HepG2 (cell line): ENCODE data around the gene TMEM198. TPM values are rescaled to one million over a fixed set of nuclear protein-coding genes. Genes with fewer than 3 reads are reported as not detected.

ENCODE experiments used
- ARHGAP35 ChIP-seq: sonication (generic); formaldehyde crosslinking; IDR thresholded peaks from 2 replicates; pipeline ENCODE4 v1.9.0; 2022; ENCODE audit warnings: mild to moderate bottlenecking, inconsistent platforms, moderate library complexity, missing genetic modification reagents, borderline replicate concordance
- DMTF1 ChIP-seq: sonication (generic); formaldehyde crosslinking; IDR thresholded peaks from 2 replicates; pipeline ENCODE4 v1.4.0; 2020; ENCODE audit warnings: mild to moderate bottlenecking, missing genetic modification reagents
- GPBP1L1 ChIP-seq: sonication (generic); formaldehyde crosslinking; IDR thresholded peaks from 2 replicates; pipeline ENCODE4 v1.5.0; 2020; ENCODE audit warnings: mild to moderate bottlenecking, missing genetic modification reagents
- MYNN ChIP-seq: sonication (generic); formaldehyde crosslinking; IDR thresholded peaks from 2 replicates; pipeline ENCODE4 v1.4.0; 2020; ENCODE audit warnings: mild to moderate bottlenecking, low read depth, missing genetic modification reagents
- NFE2L2 ChIP-seq: fragments of 150-350 bp; IDR thresholded peaks from 2 replicates; pipeline ENCODE4 v1.6.1; 2014; ENCODE audit warnings: low read length
- RERE ChIP-seq: IDR thresholded peaks from 2 replicates; pipeline ENCODE4 v1.6.1; 2016; ENCODE audit warnings: low read depth, missing genetic modification reagents, missing compliant biosample characterization
- RFX5 ChIP-seq: IDR thresholded peaks from 2 replicates; pipeline ENCODE4 v1.6.1; 2011; ENCODE audit warnings: low read depth, low read length, improper control_type of control experiment
- ZBTB43 ChIP-seq: sonication (generic); formaldehyde crosslinking; conservative IDR thresholded peaks from 2 replicates; pipeline ENCODE4 v1.4.0; 2020; ENCODE audit warnings: missing genetic modification reagents
- ZNF264 ChIP-seq: sonication (generic); formaldehyde crosslinking; IDR thresholded peaks from 2 replicates; pipeline ENCODE4 v1.4.0; 2020; ENCODE audit warnings: missing genetic modification reagents
- ZNF513 ChIP-seq: sonication (generic); formaldehyde crosslinking; conservative IDR thresholded peaks from 2 replicates; pipeline ENCODE4 v1.5.0; 2020; ENCODE audit warnings: missing genetic modification reagents
- ZNF564 ChIP-seq: sonication (generic); formaldehyde crosslinking; IDR thresholded peaks from 2 replicates; pipeline ENCODE4 v1.8.1; 2023; ENCODE audit warnings: mild to moderate bottlenecking, missing genetic modification reagents
- ZNF639 ChIP-seq: conservative IDR thresholded peaks from 2 replicates; pipeline ENCODE4 v1.6.1; 2018; ENCODE audit warnings: missing genetic modification reagents
- ZNF713 ChIP-seq: sonication (generic); formaldehyde crosslinking; IDR thresholded peaks from 2 replicates; pipeline ENCODE4 v1.4.0; 2020; ENCODE audit warnings: mild to moderate bottlenecking, missing genetic modification reagents
- ZSCAN31 ChIP-seq: sonication (generic); formaldehyde crosslinking; IDR thresholded peaks from 2 replicates; pipeline ENCODE4 v1.5.0; 2020; ENCODE audit warnings: low read depth, mild to moderate bottlenecking, missing genetic modification reagents
- polyA plus RNA-seq, 8 experiments: library from polyadenylated mRNA; depleted of rRNA in 3 of 8; stranded (reverse) in 7 of 8; unstranded in 1 of 8; fragments of >200 nt; fragmentation: Illumina TruSeq in 4 of 8; extraction: Trizol in 4 of 8; gene quantifications; 2 replicates each; pipeline versions ENCODE4 v1.2.1 to v1.2.3, GENCODE V29; 2011 to 2016; ENCODE audit warnings: low read depth in 4 of 8, missing spikeins in 1 of 8, mixed read lengths in 1 of 8; ENCODE audit not compliant: insufficient read depth in 1 of 8
- total RNA-seq, 5 experiments: library from RNA; depleted of rRNA; stranded (reverse); fragments of >200 nt; fragmentation: Illumina TruSeq; extraction: Trizol; gene quantifications; 2 replicates each; pipeline ENCODE4 v1.2.3, GENCODE V29; 2016; ENCODE audit warnings: low read depth in 1 of 5

The TMEM198 gene
- total and polyA plus RNA-seq, 2 of the 13 experiments (the other 11 are each of a cell fraction or from before 2014, with no cell fraction given) = 17.3 to 23.5 TPM

GRCh38 chr2:219530048-219530963 lies 13.5 kb upstream of the TMEM198 start (continued):
- TF ChIP-seq RERE (no peak), ZNF564 (CRISPR knock-in tag) (no peak), DMTF1 (CRISPR knock-in tag) (no peak), GPBP1L1 (CRISPR knock-in tag) (no peak), ZNF713 (no peak), ZNF264 (CRISPR knock-in tag) (no peak), NFE2L2 (no peak), ZBTB43 (CRISPR knock-in tag) (no peak), ZNF639 (CRISPR knock-in tag) (no peak), MYNN (CRISPR knock-in tag) (no peak), ZNF513 (CRISPR knock-in tag) (no peak), ARHGAP35 (CRISPR knock-in tag) (no peak), ZSCAN31 (CRISPR knock-in tag) (peak; percentile 71; the same call in 1 of the 2 replicates), RFX5 (no peak)
